ENCODE results near the gene ADAMTS17.
"Not testable (repeated sequence)": the region's sequence is repeated elsewhere in the genome, so short reads cannot be mapped to it uniquely, and the experiment has no call there.

Gene ADAMTS17

DNA sequence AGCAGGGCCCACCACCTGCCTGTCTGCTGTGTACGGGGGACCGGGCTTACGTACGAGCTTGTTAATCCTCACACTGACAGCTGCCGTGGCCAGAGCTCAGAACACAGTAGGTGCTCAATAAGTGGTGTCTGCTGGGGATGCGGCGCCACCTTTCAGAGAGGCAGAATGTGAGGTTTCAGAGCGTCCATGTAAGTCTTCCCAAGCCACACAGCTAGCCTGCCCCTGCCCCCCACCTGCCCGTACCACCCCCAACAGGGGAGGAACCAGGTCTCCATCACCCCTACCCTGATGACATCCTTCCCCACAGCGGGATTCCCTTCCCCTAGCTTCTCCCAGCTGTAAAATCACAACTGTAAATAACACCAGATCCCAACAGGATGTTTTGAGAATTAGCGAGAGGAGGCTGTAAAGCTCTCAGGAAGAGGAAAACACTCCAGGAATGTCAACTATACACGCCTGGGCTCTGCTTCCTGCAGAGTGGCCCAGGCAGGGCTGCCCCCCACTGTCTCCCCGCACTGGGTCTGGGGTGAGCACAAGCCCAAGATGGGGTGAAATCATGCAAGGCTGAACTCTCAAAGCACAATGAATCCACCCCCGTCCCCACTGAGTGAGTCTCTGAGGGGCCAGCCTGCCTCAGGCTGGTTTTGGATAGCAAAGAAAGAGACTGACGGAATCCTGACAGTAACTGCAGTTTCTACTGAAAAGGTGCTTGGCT lies 358.4 kb downstream of the ADAMTS17 start:
- no peak for DNase-seq

DNA sequence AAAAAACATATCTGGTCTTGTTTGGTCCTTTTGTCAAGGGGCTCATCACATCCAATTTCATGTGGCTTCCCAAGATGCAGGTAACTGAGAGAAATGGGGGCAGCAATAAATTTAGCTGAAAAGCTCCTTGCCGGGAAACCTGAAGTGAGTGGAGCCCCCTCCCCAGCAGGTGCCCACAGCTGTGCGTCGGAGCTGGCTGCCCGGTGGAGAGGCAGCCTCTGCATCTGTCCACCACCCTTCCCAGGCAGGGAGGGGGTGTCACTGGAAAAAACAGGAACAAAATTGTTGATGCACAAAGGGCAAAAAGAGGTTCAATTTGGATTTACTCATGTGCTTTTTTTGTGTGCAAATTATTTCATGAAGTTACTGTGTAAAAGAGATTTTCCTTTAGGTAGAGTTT lies 359.1 kb downstream of the ADAMTS17 start:
- DNase-seq, result no peak

DNA sequence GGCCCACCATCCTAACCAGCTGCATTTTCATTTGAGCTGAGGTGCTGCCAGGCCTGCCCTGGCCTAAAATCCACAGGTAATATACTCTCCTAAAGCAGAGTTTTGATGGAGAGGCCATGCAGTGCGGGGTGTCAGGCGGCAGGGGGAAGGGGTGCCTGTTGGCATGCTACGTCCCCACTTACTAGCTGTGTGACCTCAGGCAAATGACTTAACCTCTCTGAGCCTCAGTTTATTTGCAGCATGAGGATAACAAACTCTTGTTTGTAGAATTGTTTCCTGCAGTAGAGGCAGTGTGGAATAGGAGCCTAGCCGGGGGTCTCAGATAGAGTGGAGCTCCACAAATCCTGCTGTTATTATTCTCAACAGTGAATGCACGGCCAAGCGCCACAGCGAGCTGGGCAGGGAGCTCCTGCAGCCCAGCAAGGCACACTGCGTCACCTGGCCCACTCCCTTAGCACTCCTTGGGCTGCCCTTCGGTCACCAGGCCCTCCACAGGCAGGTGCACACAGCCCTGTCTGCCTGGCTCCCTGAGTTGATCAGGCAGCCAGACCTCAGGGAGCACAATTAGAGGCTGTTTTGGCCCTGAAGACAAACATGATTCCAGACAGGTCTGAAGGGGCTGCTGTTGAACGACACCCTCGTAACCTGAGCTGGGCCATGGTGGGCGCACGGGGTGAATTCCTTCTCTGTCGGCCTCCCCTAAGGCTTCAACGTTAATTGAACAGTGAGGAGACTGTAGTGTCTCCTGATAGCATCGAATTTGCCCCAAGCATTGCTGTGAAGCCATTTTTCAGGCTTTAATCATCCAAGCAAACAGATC lies 359.7 kb downstream of the ADAMTS17 start:
- DNase-seq, result no peak

DNA sequence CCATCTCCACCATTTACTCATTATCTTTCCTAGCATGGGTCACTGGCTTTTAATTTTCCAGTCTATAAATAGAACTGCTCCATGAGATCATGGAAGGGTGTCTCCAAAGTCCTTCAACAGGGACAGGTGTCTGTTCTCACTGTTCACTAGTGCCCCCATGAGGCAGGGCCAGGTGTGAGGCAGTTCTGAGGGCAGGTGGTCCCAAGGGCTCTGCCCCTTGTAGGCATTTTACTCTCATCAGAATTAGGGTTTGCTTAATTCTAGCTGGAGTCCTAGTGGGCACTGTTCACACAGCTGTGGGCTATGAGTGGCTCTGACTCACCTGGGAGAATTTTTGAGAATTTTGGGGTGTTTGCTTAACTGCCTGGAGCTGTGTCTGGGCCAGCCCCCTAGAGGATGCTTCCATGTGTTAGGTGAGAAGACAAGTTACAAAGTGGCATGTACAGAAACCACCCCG lies 360.6 kb downstream of the ADAMTS17 start:
- no peak for DNase-seq

DNA sequence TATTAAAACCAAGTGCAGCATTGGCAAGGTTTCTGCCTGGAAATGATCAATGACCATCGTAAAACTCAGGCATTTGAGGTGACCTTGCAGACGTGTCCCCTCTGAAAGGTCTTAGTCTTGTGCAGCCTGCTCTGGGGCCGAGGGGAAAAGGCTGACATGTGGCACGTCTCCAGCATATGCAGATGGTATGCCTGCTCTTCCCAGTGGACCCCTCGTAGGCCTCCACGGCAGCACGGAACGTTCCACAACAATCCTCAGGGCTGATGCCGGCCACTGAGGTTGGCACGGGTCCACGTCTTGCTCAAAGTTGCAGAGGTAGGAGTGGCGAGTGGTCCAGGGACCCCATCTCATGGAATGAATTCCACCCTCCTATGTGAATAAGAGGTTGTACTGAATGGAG lies 361.0 kb downstream of the ADAMTS17 start:
- no peak for DNase-seq

DNA sequence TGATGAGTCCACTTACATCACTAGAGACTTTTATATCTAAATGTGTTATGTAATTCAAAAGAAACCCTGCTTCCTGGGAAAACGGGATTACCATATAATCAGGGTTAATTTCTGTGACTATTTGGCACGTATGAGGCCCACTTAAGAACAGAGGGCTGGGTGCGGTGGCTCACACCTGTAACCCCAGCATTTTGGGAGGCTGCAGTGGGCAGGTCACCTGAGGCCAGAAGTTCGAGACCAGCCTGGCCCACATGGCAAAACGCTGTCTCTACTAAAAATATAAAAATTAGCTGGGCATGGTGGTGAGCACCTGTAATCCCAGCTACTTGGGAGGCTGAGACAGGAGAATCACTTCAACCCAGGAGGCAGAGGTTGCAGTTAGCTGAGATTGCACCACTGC lies 361.9 kb downstream of the ADAMTS17 start:
- DNase-seq, result not testable (repeated sequence)

DNA sequence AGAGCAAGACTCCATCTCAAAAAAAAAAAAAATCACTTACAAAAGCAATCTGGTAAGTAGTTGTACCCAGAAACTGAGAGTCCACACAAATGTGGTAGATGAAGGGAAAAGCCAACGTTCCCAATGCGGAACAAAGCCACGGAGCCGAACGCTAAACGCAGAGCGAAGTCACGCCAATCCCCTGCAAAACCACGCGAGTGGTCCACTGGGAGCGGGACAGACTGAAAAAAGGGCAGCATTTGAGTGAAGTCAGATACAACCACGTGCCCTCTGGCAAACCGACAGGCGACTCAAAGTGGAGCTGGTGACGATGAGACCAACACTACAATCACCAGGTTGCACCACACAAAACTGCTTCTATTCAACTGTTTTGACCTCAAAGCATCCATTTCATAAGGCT lies 362.4 kb downstream of the ADAMTS17 start:
- DNase-seq, result no peak

DNA sequence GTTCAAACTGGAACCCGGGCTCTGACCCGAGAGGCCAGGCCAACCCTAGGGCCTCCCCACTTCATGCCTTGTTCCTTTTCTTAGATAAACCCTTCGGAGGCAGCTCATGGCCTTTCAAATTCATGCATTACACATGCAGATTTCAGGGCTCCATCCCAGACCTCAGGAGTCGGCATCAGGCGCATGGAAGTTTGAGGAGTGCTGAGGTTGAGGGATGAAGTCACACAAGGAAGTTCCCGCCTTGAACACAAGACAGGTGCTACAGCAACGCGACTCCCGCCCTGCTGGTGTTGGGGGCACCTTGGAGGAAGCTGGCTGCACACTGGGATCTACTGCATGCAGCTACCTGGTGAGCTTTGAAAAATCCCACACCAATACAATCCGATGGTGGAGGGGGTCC lies 363.3 kb downstream of the ADAMTS17 start:
- no peak for DNase-seq

DNA sequence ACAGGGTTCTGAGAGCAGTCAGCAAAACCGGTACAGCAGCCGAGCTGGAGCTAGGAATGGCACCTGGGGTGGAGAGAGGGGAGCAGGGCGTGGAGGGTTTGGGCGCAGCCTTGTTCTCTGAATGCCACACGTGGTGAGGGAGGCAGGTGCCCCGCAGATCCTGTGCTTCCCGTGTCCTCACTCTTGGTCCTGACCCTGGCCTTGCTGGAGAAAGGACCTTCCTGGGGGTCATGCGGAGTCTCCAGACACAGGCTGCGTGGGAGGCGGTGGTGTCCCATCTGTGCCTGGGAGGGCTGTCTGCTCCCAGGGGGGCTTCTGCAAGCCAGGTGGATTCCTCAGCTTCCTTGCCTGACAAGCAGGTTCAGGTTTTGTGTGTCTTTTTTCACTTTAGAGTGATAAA lies 363.8 kb downstream of the ADAMTS17 start:
- DNase-seq, result no peak

DNA sequence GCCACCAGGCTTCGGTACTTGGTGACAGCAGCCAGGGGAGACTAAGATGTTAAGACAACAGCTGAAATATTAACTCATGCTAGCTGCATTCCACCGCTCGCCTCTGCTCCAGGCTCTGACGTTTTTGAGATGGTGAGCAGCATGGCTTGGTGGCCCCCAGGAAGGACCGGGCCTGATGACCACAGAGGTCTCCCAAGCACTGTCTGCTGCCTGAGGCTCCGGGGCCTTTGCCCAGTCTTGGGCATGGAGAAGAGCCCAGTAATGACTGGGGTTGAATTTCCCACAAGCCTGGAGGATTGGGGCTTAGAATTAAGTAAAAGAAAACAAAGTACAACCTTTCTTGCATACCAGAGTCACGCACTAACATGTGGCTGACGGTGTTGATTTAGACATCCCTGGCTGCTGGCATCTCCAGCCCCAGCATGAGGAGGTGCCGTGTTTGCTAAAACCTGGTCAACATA lies 364.9 kb downstream of the ADAMTS17 start:
- DNase-seq, result no peak

DNA sequence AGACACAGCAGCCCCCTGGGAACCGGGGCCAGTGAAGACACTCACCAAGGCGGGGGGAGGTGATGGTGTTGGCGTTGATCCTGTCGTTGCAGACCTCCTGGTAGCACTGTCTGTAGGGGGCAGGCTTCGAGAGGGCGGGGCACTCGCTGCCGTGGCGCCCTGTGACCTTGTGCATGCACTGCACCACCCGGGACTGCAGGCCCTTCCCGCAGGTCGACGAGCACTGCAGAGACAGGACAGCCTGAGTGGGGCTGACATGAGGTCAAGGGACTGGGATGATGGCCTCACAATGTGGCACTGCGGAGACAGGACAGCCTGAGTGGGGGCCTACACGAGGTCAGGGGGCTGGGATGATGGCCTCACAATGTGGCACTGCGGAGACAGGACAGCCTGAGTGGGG lies 365.8 kb downstream of the ADAMTS17 start:
- no peak for DNase-seq

DNA sequence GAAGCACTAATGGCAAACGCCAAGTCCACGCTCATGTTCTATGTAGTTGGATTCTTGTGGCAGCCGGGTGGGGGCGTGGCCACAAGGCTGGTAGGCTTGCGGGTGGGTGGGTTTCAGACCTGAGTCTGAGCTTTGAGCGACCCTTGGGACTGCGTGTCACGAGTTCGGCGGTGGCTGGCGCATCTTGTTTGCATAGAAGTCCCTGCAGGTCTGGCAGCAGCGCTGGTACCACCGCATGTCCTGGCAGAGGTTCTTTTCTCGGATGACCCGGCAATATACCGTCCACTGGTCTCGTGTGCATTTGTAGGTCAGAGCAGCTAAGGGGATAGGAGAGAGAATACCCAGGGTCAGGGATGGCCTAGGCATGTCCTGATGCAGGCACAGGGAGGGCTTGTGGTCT lies 367.5 kb downstream of the ADAMTS17 start:
- DNase-seq, result no peak

DNA sequence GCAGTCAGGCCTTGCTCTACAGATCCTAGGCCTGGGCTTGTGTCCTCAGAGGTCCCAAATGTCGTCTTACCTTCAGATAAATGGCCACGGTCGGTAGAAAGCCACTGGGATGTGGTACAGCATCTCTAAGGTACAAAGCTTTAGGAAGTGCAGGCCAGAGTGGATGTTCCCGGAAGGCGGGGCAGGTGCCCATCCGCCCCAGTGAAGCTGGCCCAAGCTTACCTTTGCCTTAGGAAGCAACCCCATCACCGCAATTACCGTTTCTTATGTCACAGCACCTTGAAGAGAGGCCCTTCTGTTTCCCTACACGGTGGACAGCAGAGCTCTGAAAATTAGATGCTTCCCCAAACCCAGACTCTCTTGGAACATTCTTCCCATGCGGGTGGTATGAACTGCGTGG lies 368.4 kb downstream of the ADAMTS17 start:
- DNase-seq, result no peak

DNA sequence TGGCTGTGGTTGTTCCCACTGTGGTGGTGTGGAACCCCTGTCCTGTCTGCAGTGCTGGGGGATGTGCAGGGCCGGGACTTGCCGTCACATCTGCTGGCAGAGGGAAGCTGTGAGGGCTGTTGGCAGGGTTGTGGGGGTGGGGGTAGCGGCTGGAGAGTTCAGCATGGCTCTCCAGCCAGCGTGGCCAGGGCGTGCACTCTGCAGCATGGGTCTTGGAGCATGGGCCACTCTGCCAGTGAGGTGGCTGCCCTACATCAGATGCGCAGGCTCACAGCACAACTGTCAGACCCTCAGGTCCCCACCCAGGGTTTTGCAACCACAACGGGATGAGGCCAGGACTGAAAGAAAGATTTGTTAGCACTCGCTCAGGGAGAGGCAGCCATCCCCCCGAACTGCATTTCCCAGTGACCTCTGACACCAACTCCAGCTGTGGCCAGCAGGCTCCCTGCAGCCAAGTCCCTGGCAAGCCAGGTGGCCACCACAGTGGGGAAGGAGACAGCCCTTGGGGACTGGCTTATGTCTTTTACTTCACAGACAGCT lies 370.8 kb downstream of the ADAMTS17 start:
- no peak for DNase-seq

DNA sequence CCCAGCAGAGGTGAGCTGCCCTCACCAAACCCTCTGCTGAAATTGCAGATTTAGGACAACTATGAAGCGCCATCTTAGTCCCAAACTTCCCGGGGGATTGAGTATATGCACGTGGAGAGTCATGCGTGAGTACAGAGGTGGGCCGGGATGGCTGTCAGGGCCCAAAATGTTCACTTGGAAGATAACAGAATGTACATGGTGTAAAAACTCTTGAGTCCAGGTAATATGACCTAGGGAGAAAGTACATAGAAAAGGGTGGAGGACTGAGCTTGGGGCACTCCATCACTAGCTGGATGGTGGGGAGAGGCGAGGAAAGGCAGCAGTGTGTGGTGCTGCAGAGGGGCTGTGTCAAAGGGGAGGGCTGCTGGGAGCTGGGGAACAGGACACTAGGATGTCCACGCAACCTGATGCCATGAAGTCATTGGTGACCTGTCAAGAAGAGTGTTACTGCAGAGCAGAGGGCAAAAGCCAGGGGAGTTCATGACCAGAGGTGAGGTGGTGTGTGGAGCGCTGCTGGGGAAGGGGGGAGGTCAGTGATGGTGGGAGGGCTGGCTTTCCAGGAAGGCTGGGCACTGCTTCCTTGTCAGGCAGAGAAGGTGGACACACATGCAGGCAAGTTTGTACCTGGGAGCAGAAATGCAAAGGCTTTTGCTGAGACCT lies 372.4 kb downstream of the ADAMTS17 start:
- DNase-seq, result no peak

DNA sequence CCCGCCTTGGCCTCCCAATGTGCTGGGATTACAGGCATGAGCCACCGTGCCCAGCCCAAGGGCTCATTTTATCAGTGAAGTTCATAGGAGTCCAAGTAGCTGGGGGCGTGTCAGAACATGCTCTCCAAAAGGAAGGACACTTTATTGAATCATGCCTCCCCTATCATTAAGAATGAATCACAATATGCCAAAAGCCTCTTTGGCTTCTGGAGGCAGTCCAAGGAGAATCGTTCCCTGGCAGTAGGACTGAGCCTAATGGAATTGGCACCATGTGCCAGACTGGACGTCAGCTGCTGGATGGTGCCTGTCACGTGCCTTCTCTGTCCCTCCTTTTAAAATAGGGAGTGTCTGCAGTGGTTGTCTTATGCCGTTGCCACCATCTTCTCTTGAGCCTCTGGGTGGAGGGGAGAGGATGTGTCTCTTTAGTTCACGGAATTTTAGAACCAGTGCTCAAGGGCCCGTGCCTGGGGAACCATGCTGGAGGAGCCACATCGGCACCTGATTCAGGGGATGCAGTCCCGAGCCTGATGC lies 373.9 kb downstream of the ADAMTS17 start:
- no peak for DNase-seq

DNA sequence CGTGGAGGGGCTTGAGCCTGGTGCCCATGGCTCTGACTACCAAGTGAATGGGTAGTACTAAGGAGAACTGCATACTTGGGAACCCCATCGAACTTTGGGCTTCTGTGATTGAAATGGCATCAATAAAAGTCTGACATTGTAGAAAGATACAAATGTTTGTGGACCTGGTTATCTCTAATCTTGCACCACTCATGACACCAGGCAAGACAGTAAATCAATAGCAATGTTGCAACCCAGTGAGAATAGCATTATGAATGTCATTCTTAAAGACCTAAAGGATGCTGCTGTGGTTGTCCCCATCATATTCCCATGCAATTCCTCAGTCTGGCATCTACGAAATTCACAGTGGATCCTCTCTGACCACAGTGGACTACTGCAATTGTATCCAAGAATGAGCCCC lies 375.0 kb downstream of the ADAMTS17 start:
- DNase-seq, result no peak

DNA sequence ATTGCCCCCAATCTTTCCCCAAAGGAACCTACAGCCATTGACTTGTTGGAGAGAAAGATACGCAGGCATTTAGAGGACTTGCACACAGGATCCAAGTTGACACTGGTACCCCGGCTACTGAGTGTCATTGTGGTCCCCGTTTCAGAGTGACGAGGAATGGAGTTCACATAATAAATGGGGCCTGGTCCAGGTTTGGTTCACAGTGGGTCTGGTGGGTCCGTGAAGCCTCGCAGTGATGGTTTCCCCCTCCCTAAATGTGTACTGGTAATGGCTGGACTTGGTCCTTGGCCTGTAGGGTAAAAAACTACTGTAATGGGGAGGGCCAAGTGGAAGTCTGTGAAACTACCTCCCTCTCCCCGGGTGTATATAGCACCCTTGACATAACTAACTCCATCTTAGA lies 376.4 kb downstream of the ADAMTS17 start:
- DNase-seq, result no peak

DNA sequence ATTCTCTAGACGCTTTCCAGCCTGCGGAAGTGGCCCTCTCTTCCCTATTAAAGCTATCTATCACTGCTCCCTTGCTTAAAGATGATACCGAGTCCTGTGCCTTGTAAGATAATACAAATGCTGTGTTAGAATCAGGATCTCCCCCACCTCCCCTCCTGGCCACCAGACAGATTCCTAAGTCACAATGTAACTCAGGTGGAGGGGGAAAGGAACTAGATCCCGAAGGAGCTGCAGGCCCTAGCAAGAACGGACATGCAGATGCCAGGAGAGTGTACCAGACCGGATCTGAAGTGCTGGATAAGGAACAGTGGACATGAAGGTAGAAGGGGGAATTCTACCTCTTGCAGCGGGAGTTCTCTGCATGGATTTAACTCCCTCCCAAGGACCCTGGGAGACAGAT lies 377.8 kb downstream of the ADAMTS17 start:
- DNase-seq, result no peak

DNA sequence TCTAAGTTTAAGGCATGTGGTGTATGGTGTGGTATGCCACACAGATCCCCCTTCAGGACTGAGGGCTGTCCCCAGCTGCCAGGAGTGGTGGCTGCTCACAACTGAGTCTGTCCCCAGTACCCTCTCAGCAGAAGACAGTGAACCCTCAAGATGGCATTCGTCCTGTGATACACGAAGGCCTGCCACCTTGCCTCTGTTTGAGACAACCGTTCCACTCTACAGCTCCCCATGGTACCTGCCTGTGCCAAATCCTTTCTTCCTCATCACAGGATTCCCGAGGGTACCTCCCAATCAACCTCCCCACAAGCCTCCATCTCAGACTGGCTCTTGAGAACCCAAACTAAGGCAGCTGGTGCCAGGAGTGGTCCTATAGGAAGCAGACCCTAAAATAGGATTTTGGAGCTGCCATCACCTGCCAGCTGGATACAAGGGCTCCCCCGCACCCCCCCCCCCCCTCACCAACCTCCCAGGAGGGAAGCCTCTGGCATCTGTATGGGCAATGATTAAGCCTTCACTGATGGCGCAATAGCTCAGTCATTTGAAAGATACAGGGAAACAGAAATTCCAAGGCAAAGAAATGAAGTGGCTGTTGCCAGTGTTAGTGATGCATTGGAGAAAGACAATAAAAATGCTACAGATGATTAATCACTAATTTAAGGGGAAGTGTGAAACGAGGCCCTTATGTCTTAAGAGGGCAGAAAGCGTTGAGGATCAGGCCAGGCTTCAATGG lies 378.5 kb downstream of the ADAMTS17 start:
- no peak for DNase-seq

DNA sequence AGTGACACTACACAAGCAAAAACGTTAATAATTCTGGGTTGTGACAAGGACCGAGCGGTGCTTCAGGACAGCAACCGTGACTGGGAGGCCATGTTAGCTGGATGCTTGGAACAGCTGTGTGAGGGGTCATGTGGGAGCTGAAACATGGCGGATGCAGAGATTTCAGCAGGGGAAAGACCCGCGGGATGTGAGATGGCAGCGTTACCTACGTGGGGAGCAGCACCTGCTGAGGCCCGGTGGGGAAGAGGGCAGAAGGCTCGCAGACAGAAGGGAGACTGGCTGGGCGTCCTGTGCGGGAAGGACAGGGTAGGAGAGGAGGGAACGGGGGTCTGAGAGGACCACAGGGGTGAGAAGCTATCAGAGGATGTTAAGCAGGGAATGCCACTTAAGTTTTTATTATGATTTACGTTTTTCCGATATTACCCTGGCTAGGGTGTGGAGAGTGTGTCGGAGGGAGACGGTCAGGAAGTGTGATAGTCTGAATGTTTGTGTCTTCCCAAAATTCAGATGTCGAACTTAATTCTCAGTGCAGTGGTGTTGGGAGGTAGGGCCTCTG lies 379.7 kb downstream of the ADAMTS17 start:
- no peak for DNase-seq

DNA sequence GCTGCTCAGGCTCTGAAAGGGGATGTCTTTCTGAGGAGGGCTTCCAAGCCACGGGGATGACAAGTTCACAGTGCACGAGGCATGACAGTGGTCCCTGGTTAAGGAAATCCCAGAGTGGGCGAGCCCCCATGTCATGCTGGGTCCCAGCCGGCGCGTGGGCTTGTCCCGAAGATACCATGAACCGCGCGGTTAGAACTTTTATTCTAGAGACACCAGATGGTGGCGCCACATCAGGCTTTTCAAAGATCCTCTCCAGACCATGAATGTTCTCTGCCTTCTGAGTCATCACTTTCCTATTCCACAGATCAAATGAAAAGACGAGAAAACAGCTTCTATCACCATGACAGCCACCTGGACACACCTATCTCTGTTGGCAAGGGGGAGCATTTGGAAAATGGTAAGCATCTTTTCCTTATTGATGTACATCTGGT lies 380.7 kb downstream of the ADAMTS17 start:
- no peak for DNase-seq

Data from activated T-cell treated with anti-CD3 and anti-CD28 coated beads for 4 hours (primary cell).